Neural cell (in vitro differentiated cells): ENCODE measurements around the gene F3. TPM values are rescaled to one million over a fixed set of nuclear protein-coding genes. Genes with fewer than 3 reads are reported as not detected.
A peak's percentile ranks its signal among the peaks of the same experiment; 100 is the strongest.

Experiments used
- H2AFZ ChIP-seq: fragments of 200-600, 300-800 bp; sonication (generic), shearing (Covaris generic); 2 replicates; pipeline ENCODE4 v1.6.0; 2014; ENCODE audit warnings: low read depth, mild to moderate bottlenecking, antibody characterized with exemption, low read length, moderate library complexity
- H3F3A ChIP-seq: fragments of 200-600 bp; shearing (Covaris generic); 2 replicates; pipeline ENCODE4 v1.6.1; 2016; ENCODE audit warnings: mild to moderate bottlenecking, moderate library complexity, mixed read lengths, antibody characterized with exemption, low read length; ENCODE audit not compliant: insufficient read depth, poor library complexity, severe bottlenecking
- H3K27ac ChIP-seq: fragments of 200-600, 300-800 bp; sonication (generic), shearing (Covaris generic); 2 replicates; pipeline ENCODE4 v1.5.1; 2014; ENCODE audit warnings: mild to moderate bottlenecking, low read length, moderate library complexity
- H3K27me3 ChIP-seq: fragments of 300-800, 200-600 bp; sonication (generic), shearing (Covaris generic); 2 replicates; pipeline ENCODE4 v1.6.0; 2014; ENCODE audit warnings: mild to moderate bottlenecking, low read depth, low read length, moderate library complexity; ENCODE audit not compliant: insufficient read depth
- H3K36me3 ChIP-seq: fragments of 300-800, 200-600 bp; sonication (generic), shearing (Covaris generic); 2 replicates; pipeline ENCODE4 v1.5.1; 2014; ENCODE audit warnings: mild to moderate bottlenecking, antibody characterized with exemption, low read length, moderate library complexity; ENCODE audit not compliant: insufficient read depth
- H3K4me2 ChIP-seq: fragments of 300-800, 200-600 bp; sonication (generic), shearing (Covaris generic); 2 replicates; pipeline ENCODE4 v1.6.0; 2014; ENCODE audit warnings: mild to moderate bottlenecking, low read length
- H3K4me3 ChIP-seq: fragments of 300-800, 200-600 bp; sonication (generic), shearing (Covaris generic); 2 replicates; pipeline ENCODE4 v1.5.1; 2014; ENCODE audit warnings: mild to moderate bottlenecking, low read length, moderate library complexity
- H3K79me2 ChIP-seq: fragments of 200-600 bp; shearing (Covaris generic); replicated peaks from 2 replicates; pipeline ENCODE4 v1.6.0; 2014; ENCODE audit warnings: mild to moderate bottlenecking, low read length, moderate library complexity; ENCODE audit not compliant: insufficient read depth
- H3K9ac ChIP-seq: fragments of 300-800, 200-600 bp; sonication (generic), shearing (Covaris generic); 2 replicates; pipeline ENCODE4 v1.6.1; 2016; ENCODE audit warnings: mild to moderate bottlenecking, low read length, mixed read lengths
- H3K9me2 ChIP-seq: fragments of 200-600 bp; shearing (Covaris generic); 2 replicates; pipeline ENCODE4 v1.6.1; 2016; ENCODE audit warnings: mild to moderate bottlenecking, low read length, mixed read lengths; ENCODE audit not compliant: insufficient read depth
- H3K9me3 ChIP-seq: fragments of 200-600, 300-800 bp; sonication (generic), shearing (Covaris generic); 2 replicates; pipeline ENCODE4 v1.6.1; 2016; ENCODE audit warnings: mild to moderate bottlenecking, mixed run types, low read length, moderate library complexity, mixed read lengths
- H4K20me1 ChIP-seq: fragments of 200-600 bp; shearing (Covaris generic); 2 replicates; pipeline ENCODE4 v1.6.1; 2016; ENCODE audit warnings: mild to moderate bottlenecking, mixed run types; ENCODE audit not compliant: insufficient read depth
- EP300 ChIP-seq: fragments of 450-650 bp; conservative IDR thresholded peaks from 2 replicates; pipeline ENCODE4 v1.6.1; 2014; ENCODE audit warnings: antibody characterized with exemption, mild to moderate bottlenecking, moderate library complexity; ENCODE audit not compliant: poor library complexity, severe bottlenecking
- EZH2 ChIP-seq: fragments of 200-600, 300-800 bp; shearing (Covaris generic), sonication (generic); IDR thresholded peaks from 2 replicates; pipeline ENCODE4 v1.6.1; 2014; ENCODE audit warnings: antibody characterized with exemption, low read length, borderline replicate concordance, mild to moderate bottlenecking; ENCODE audit not compliant: insufficient read depth, poor library complexity, severe bottlenecking
- MXI1 ChIP-seq: fragments of 450-650 bp; conservative IDR thresholded peaks from 2 replicates; pipeline ENCODE4 v1.6.1; 2014; ENCODE audit warnings: antibody characterized with exemption, mild to moderate bottlenecking; ENCODE audit not compliant: poor library complexity, severe bottlenecking
- POLR2AphosphoS5 ChIP-seq: IDR thresholded peaks from 2 replicates; pipeline ENCODE4 v1.6.1; 2012
- RAD21 ChIP-seq: fragments of 450-650 bp; conservative IDR thresholded peaks from 2 replicates; pipeline ENCODE4 v1.6.1; 2014; ENCODE audit warnings: antibody characterized with exemption, mild to moderate bottlenecking, moderate library complexity
- SMC3 ChIP-seq: fragments of 450-650 bp; conservative IDR thresholded peaks from 2 replicates; pipeline ENCODE4 v1.6.1; 2014; ENCODE audit warnings: antibody characterized with exemption, mild to moderate bottlenecking, moderate library complexity; ENCODE audit not compliant: poor library complexity
- TAF1 ChIP-seq: IDR thresholded peaks from 2 replicates; pipeline ENCODE4 v1.6.1; 2012; ENCODE audit warnings: low read depth
- polyA plus RNA-seq: library from polyadenylated mRNA; depleted of rRNA; stranded (reverse); fragments of >200 nt; gene quantifications from 2 replicates; pipeline ENCODE4 v1.2.3, GENCODE V29; 2014
- TF ChIP-seq, protein P1 (sequence below): IDR thresholded peaks from 2 replicates; pipeline ENCODE4 v1.6.1; 2012; ENCODE audit warnings: borderline replicate concordance
- TF ChIP-seq, protein P2 (sequence below): fragments of 450-650 bp; IDR thresholded peaks from 2 replicates; pipeline ENCODE4 v1.5.1; 2014; ENCODE audit warnings: antibody characterized with exemption, mild to moderate bottlenecking, moderate library complexity; ENCODE audit not compliant: poor library complexity, severe bottlenecking

Gene F3
- polyA plus RNA-seq, 1 donor from 2014 or later, result 0.10 TPM

DNA sequence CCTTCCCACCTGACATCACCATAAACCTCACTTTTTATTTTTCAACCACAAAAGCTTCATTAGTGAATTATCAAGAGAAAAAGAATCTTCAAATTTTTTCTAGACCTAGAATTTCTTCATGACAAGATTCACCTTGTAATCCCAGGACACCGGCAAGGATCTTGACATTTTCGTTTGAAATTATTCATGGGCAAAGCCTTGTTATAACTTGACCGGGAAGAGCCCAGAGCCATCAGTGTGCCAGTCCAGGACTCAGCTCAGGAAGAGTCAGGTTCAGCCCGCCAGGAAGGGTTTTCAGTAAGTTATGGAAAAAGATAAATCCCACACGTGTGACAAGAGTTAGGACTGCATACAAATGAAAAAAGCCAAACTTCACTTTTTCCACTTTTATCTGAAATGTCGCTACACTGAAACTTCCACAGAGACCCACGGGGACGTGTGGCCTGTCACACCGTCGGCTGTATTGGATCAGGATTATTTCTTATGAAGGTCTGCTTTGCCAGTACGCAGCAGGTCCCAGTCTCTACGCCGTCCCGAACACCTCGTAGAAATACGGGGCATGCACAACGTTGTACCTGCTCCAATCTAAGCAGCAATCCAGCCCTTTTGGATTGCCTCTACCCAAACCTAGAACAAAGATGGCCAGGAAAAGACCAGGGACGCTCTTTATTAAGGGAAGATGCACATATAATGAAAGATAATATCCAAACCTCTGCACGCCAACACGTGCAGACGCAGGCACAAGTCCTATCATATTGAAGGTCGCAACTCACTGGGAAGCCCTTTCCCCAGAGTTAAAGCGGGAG is 916 bp downstream of the F3 start:
- no peaks in the 10 kb centered on the region for H3K9me3 ChIP-seq
- H3K9me2 ChIP-seq, result no peaks in the 10 kb centered on the region
- no peak overlapping the region for H3K9ac ChIP-seq
- no peaks in the 10 kb centered on the region for H3F3A ChIP-seq
- no peaks in the 10 kb centered on the region for H4K20me1 ChIP-seq
- H3K27me3 ChIP-seq, result peaks cover 35% of the 10 kb centered on the region
- H3K27ac ChIP-seq, result no peak overlapping the region
- H2AFZ ChIP-seq, result no peak overlapping the region
- no peaks in the 10 kb centered on the region for H3K36me3 ChIP-seq
- H3K4me2 ChIP-seq, result no peak overlapping the region
- H3K79me2 ChIP-seq, result no peaks in the 10 kb centered on the region
- H3K4me3 ChIP-seq, result peak overlapping the region; percentile 70
- TF ChIP-seq, protein P1, sequence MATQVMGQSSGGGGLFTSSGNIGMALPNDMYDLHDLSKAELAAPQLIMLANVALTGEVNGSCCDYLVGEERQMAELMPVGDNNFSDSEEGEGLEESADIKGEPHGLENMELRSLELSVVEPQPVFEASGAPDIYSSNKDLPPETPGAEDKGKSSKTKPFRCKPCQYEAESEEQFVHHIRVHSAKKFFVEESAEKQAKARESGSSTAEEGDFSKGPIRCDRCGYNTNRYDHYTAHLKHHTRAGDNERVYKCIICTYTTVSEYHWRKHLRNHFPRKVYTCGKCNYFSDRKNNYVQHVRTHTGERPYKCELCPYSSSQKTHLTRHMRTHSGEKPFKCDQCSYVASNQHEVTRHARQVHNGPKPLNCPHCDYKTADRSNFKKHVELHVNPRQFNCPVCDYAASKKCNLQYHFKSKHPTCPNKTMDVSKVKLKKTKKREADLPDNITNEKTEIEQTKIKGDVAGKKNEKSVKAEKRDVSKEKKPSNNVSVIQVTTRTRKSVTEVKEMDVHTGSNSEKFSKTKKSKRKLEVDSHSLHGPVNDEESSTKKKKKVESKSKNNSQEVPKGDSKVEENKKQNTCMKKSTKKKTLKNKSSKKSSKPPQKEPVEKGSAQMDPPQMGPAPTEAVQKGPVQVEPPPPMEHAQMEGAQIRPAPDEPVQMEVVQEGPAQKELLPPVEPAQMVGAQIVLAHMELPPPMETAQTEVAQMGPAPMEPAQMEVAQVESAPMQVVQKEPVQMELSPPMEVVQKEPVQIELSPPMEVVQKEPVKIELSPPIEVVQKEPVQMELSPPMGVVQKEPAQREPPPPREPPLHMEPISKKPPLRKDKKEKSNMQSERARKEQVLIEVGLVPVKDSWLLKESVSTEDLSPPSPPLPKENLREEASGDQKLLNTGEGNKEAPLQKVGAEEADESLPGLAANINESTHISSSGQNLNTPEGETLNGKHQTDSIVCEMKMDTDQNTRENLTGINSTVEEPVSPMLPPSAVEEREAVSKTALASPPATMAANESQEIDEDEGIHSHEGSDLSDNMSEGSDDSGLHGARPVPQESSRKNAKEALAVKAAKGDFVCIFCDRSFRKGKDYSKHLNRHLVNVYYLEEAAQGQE, result no peak
- TF ChIP-seq SMC3, result no peak
- no peak for TF ChIP-seq EZH2
- no peak for TF ChIP-seq MXI1
- TF ChIP-seq TAF1, result no peak
- no peak for TF ChIP-seq EP300
- TF ChIP-seq RAD21, result no peak
- TF ChIP-seq, protein P2, sequence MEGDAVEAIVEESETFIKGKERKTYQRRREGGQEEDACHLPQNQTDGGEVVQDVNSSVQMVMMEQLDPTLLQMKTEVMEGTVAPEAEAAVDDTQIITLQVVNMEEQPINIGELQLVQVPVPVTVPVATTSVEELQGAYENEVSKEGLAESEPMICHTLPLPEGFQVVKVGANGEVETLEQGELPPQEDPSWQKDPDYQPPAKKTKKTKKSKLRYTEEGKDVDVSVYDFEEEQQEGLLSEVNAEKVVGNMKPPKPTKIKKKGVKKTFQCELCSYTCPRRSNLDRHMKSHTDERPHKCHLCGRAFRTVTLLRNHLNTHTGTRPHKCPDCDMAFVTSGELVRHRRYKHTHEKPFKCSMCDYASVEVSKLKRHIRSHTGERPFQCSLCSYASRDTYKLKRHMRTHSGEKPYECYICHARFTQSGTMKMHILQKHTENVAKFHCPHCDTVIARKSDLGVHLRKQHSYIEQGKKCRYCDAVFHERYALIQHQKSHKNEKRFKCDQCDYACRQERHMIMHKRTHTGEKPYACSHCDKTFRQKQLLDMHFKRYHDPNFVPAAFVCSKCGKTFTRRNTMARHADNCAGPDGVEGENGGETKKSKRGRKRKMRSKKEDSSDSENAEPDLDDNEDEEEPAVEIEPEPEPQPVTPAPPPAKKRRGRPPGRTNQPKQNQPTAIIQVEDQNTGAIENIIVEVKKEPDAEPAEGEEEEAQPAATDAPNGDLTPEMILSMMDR, result no peak
- no peak for TF ChIP-seq POLR2AphosphoS5

DNA sequence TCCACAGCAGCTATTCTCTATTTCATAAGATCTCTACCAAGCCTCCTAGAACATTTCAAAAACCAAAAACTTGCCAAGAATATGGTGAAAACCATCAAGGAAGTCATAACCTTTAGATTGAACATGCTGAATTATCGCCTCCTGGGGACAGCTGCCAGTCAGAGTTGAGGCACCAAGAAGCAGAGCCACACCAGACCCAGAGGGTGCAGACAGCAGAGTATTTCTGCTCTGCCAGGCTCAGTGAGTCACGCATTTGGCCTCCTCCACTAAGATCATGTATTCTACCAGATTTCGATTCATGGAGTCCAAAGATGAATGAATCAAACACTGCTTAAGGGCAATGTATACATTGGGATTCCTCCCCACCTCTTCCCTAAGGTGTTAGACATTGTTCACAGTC is 2.1 kb downstream of the F3 start:
- H4K20me1 ChIP-seq, result no peaks in the 10 kb centered on the region
- no peaks in the 10 kb centered on the region for H3K79me2 ChIP-seq
- no peak overlapping the region for H2AFZ ChIP-seq
- TF ChIP-seq, protein P1, result no peak
- TF ChIP-seq RAD21, result no peak
- no peak for TF ChIP-seq SMC3
- TF ChIP-seq, protein P2, result no peak
- no peak for TF ChIP-seq EP300
- no peak for TF ChIP-seq TAF1
- TF ChIP-seq MXI1, result no peak
- TF ChIP-seq EZH2, result no peak
- no peak for TF ChIP-seq POLR2AphosphoS5
- no peaks in the 10 kb centered on the region for H3F3A ChIP-seq
- peaks cover 35% of the 10 kb centered on the region for H3K27me3 ChIP-seq
- no peak overlapping the region for H3K9ac ChIP-seq
- no peak overlapping the region for H3K4me2 ChIP-seq
- no peaks in the 10 kb centered on the region for H3K9me3 ChIP-seq
- H3K9me2 ChIP-seq, result no peaks in the 10 kb centered on the region
- no peak overlapping the region for H3K4me3 ChIP-seq
- H3K27ac ChIP-seq, result no peak overlapping the region
- H3K36me3 ChIP-seq, result no peaks in the 10 kb centered on the region
